SK-N-SH (cell line): Measurements from ENCODE around the gene MT1H.

ENCODE experiments used
- CHD2 ChIP-seq: fragments of 150-350 bp; IDR thresholded peaks from 2 replicates; pipeline ENCODE4 v1.6.1; 2018; ENCODE audit warnings: low read length; ENCODE audit not compliant: partially characterized antibody
- CTCF ChIP-seq: fragments of 200-600 bp; sonication (generic); IDR thresholded peaks from 2 replicates; pipeline ENCODE4 v1.6.1; 2017; ENCODE audit warnings: antibody characterized with exemption, mild to moderate bottlenecking, moderate library complexity
- POLR2AphosphoS5 ChIP-seq: IDR thresholded peaks from 2 replicates; pipeline ENCODE4 v1.6.1; 2012; ENCODE audit warnings: low read depth, low read length
- SMC3 ChIP-seq: IDR thresholded peaks from 2 replicates; pipeline ENCODE4 v1.6.1; 2012; ENCODE audit warnings: low read depth, low read length, improper control_type of control experiment
- TCF12 ChIP-seq: IDR thresholded peaks from 2 replicates; pipeline ENCODE4 v1.4.0; 2012
- YY1 ChIP-seq: IDR thresholded peaks from 2 replicates; pipeline ENCODE4 v1.4.0; 2012; ENCODE audit warnings: low read depth, mild to moderate bottlenecking

GRCh38 chr16:56679078-56679730 is 9.6 kb downstream of the MT1H start:
- TF ChIP-seq YY1 (no peak), POLR2AphosphoS5 (no peak), CTCF (no peak), SMC3 (no peak), TCF12 (no peak), CHD2 (no peak)
